Activated CD8-positive, alpha-beta memory T cell treated with anti-CD3 and anti-CD28 coated beads, Interleukin-2, amount 50 U/mL, for 24 hours (primary cell): Measurements from ENCODE around the gene CPNE5.

Experiments
- DNase-seq: peaks from one replicate; pipeline ENCODE4 v3.0.0-alpha.2; 2020; ENCODE audit errors: extremely low read depth

CPNE5 gene

GRCh38 chr6:36836111-36837021 is 2.9 kb downstream of the CPNE5 start:
- no peak for DNase-seq

- no peak for DNase-seq
These were observed 4.5 kb downstream of the CPNE5 start for GRCh38 chr6:36834576-36835341.

- no peak for DNase-seq
These were observed 6.0 kb downstream of the CPNE5 start for GRCh38 chr6:36833182-36833789.

- no peak for DNase-seq
These were observed 6.9 kb downstream of the CPNE5 start for GRCh38 chr6:36832313-36832712.

- DNase-seq = no peak
These were observed 8.7 kb downstream of the CPNE5 start for GRCh38 chr6:36830577-36830976.

- DNase-seq = no peak
These were observed 9.2 kb downstream of the CPNE5 start for GRCh38 chr6:36829919-36830544.

GRCh38 chr6:36827261-36828079 is 11.8 kb downstream of the CPNE5 start:
- DNase-seq = no peak

GRCh38 chr6:36826520-36827227 is 12.6 kb downstream of the CPNE5 start:
- no peak for DNase-seq

GRCh38 chr6:36825994-36826393 is 13.2 kb downstream of the CPNE5 start:
- DNase-seq = no peak

GRCh38 chr6:36825452-36825851 is 13.8 kb downstream of the CPNE5 start:
- no peak for DNase-seq

- DNase-seq = no peak
These were observed 15.0 kb downstream of the CPNE5 start for GRCh38 chr6:36824253-36824652.

GRCh38 chr6:36823421-36824096 is 15.7 kb downstream of the CPNE5 start:
- DNase-seq = no peak

GRCh38 chr6:36822506-36823269 is 16.6 kb downstream of the CPNE5 start:
- DNase-seq = no peak

- no peak for DNase-seq
These were observed 17.5 kb downstream of the CPNE5 start for GRCh38 chr6:36821581-36822335.

- DNase-seq = no peak
These were observed 18.3 kb downstream of the CPNE5 start for GRCh38 chr6:36820700-36821580.

- no peak for DNase-seq
These were observed 20.5 kb downstream of the CPNE5 start for GRCh38 chr6:36818756-36819155.

- DNase-seq = no peak
These were observed 21.4 kb downstream of the CPNE5 start for GRCh38 chr6:36817847-36818246.
